Measurements from ENCODE around the gene NAPB.
A peak's percentile ranks its signal among the peaks of the same experiment; 100 is the strongest.

Gene NAPB

GRCh38 chr20:23362392-23363256 lies 58.7 kb downstream of the NAPB start:
- Histone ChIP-seq H3K4me3 (peak overlapping the region; percentile 75), H3K27me3 (ENCODE audit: low read depth) (no peaks in the 10 kb centered on the region), H3K4me1 (peaks cover 23% of the 10 kb centered on the region), H3K9me3 (no peaks in the 10 kb centered on the region), H3K36me3 (replicated peaks) (peaks cover 33% of the 10 kb centered on the region)
- in situ Hi-C loops (cut with MboI; ENCODE audit: low sequenced_read_pairs) = loop anchor here (25.0 kb wide), 1 partner anchor 1850 kb away; the partner anchor contains the start of gene NKX2-2
- DNase-seq (ENCODE audit: low spot score in 2 of 2) = peak in 1 of 2 experiments; percentile 34

GRCh38 chr20:23361476-23362391 lies 59.6 kb downstream of the NAPB start, which contains the start of gene GZF1:
Gene GZF1 (plus strand): TSS chr20:23362182. CDS start chr20:23364384, 2,202 bp downstream.
- Histone ChIP-seq H3K36me3 (replicated peaks) (peaks cover 26% of the 10 kb centered on the region), H3K27me3 (ENCODE audit: low read depth) (no peaks in the 10 kb centered on the region), H3K4me3 (peak within 1 kb of the TSS; percentile 75), H3K9me3 (no peaks in the 10 kb centered on the region), H3K4me1 (peaks cover 19% of the 10 kb centered on the region)
- peak; percentile 93 to 97 for DNase-seq (ENCODE audit: low spot score in 2 of 2)
- in situ Hi-C loops (cut with MboI; ENCODE audit: low sequenced_read_pairs) = loop anchor here (25.0 kb wide), 1 partner anchor 1849 kb away; the partner anchor contains the start of gene NKX2-2

GRCh38 chr20:23361119-23361475 lies 60.2 kb downstream of the NAPB start:
- no peaks in the 10 kb centered on the region for H3K27me3 ChIP-seq (ENCODE audit: low read depth)
- DNase-seq (ENCODE audit: low spot score in 2 of 2) = no peak
- H3K4me3 ChIP-seq = peak overlapping the region; percentile 73
- H3K36me3 ChIP-seq (replicated peaks) = peaks cover 21% of the 10 kb centered on the region
- H3K4me1 ChIP-seq = peaks cover 13% of the 10 kb centered on the region
- in situ Hi-C loops (cut with MboI; ENCODE audit: low sequenced_read_pairs) = loop anchor here (25.0 kb wide), 1 partner anchor 1849 kb away; the partner anchor contains the start of gene NKX2-2
- no peaks in the 10 kb centered on the region for H3K9me3 ChIP-seq

- H3K9me3 ChIP-seq = no peaks in the 10 kb centered on the region
- no peak for DNase-seq (ENCODE audit: low spot score in 2 of 2)
- H3K36me3 ChIP-seq (replicated peaks) = peaks cover 18% of the 10 kb centered on the region
- in situ Hi-C loops (cut with MboI; ENCODE audit: low sequenced_read_pairs) = loop anchor here (25.0 kb wide), 1 partner anchor 1848 kb away; the partner anchor contains the start of gene NKX2-2
- peaks cover 13% of the 10 kb centered on the region for H3K4me1 ChIP-seq
- no peak overlapping the region for H3K4me3 ChIP-seq
- H3K27me3 ChIP-seq (ENCODE audit: low read depth) = no peaks in the 10 kb centered on the region
Measured at GRCh38 chr20:23360531-23360930, 60.8 kb downstream of the NAPB start.

DNA sequence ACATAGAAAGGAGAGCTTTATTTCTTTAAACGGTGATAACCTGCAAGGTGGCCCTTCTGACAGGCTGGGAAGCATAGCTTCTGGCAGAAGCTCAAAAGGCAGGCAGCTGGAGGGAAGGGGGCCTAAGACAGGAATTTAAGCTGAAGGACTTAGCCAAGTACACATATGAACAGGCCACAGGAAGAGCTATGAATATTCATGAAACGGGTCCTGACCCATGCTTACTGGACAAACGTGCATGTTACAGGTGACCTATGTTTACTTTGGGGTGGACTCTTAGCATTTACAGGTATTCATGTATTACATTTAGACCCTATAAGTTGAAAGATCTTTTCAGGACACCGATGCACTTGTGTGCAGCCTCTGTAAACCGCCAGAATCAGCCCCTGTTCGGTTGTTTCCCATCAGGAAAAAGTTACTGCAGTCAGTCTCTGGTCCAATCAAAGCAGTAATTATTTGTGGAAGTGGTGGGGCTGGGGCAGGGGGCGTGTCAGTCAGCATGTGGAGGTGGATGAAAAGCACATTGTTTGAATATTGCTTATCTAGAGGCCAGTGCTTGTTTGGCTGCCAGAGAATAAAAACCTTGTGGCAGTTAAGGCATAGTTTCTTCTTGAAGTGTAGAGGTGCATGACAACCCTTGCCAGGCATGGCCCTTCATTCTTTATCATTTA lies 62.2 kb downstream of the NAPB start:
- Histone ChIP-seq H3K27me3 (ENCODE audit: low read depth) (no peaks in the 10 kb centered on the region), H3K9me3 (no peaks in the 10 kb centered on the region), H3K4me1 (peaks cover 13% of the 10 kb centered on the region), H3K4me3 (no peak overlapping the region), H3K36me3 (replicated peaks) (peaks cover 17% of the 10 kb centered on the region)
- in situ Hi-C loops (cut with MboI; ENCODE audit: low sequenced_read_pairs) = loop anchor here (25.0 kb wide), 1 partner anchor 1847 kb away; the partner anchor contains the start of gene NKX2-2
- no peak for DNase-seq (ENCODE audit: low spot score in 2 of 2)

DNA sequence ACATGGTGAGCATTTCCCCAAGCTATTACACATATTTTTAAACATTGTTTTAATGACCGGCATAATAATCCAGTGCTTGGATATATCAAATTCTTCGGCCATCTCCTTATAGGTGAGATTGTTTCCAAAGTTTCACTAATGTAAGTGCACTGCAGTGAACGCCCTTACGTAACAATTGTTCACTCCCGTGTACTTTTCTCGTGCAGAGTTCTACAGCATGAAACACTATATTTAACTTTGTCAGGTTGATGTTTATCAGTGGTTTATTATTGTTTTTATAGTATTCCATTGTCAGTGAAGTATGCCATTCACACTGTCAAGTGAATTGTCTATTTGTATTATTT lies 62.8 kb downstream of the NAPB start:
- H3K27me3 ChIP-seq (ENCODE audit: low read depth) = no peaks in the 10 kb centered on the region
- H3K9me3 ChIP-seq = no peaks in the 10 kb centered on the region
- peaks cover 10% of the 10 kb centered on the region for H3K4me1 ChIP-seq
- in situ Hi-C loops (cut with MboI; ENCODE audit: low sequenced_read_pairs) = loop anchor here (25.0 kb wide), 1 partner anchor 1846 kb away; the partner anchor contains the start of gene NKX2-2
- peak overlapping the region; percentile 18 for H3K4me3 ChIP-seq
- DNase-seq (ENCODE audit: low spot score in 2 of 2) = no peak
- H3K36me3 ChIP-seq (replicated peaks) = peaks cover 21% of the 10 kb centered on the region

- DNase-seq (ENCODE audit: low spot score in 2 of 2) = peak; percentile 96 to 100
- in situ Hi-C loops (cut with MboI; ENCODE audit: low sequenced_read_pairs) = loop anchor here (25.0 kb wide), 1 partner anchor 1846 kb away; the partner anchor contains the start of gene NKX2-2
Measured at GRCh38 chr20:23357767-23358562, 63.3 kb downstream of the NAPB start.

GRCh38 chr20:23356203-23356602 lies 65.1 kb downstream of the NAPB start:
- H3K4me1 ChIP-seq = peaks cover 13% of the 10 kb centered on the region
- no peaks in the 10 kb centered on the region for H3K9me3 ChIP-seq
- H3K36me3 ChIP-seq (replicated peaks) = peaks cover 21% of the 10 kb centered on the region
- in situ Hi-C loops (cut with MboI; ENCODE audit: low sequenced_read_pairs) = loop anchor here (25.0 kb wide), 1 partner anchor 1844 kb away; the partner anchor contains the start of gene NKX2-2
- DNase-seq (ENCODE audit: low spot score in 2 of 2) = no peak
- H3K4me3 ChIP-seq = no peak overlapping the region
- H3K27me3 ChIP-seq (ENCODE audit: low read depth) = no peaks in the 10 kb centered on the region

More at GRCh38 chr20:23357767-23358562, 63.3 kb downstream of the NAPB start:
- H3K36me3 ChIP-seq (replicated peaks) = peaks cover 21% of the 10 kb centered on the region
- H3K27me3 ChIP-seq (ENCODE audit: low read depth) = no peaks in the 10 kb centered on the region
- H3K4me3 ChIP-seq = peak overlapping the region; percentile 68
- H3K4me1 ChIP-seq = peaks cover 6% of the 10 kb centered on the region
- no peaks in the 10 kb centered on the region for H3K9me3 ChIP-seq

GRCh38 chr20:23350904-23351838 lies 70.1 kb downstream of the NAPB start:
- H3K4me3 ChIP-seq = peak overlapping the region; percentile 81
- DNase-seq (ENCODE audit: low spot score in 2 of 2) = peak; percentile 44 to 73
- peaks cover 7% of the 10 kb centered on the region; the same call in 1 of the 2 replicates for H3K4me1 ChIP-seq
- H3K9me3 ChIP-seq = no peaks in the 10 kb centered on the region
- H3K36me3 ChIP-seq (replicated peaks) = peaks cover 24% of the 10 kb centered on the region
- no peaks in the 10 kb centered on the region for H3K27me3 ChIP-seq (ENCODE audit: low read depth)
- in situ Hi-C loops (cut with MboI; ENCODE audit: low sequenced_read_pairs) = loop anchor here (25.0 kb wide), 1 partner anchor 1839 kb away; the partner anchor contains the start of gene NKX2-2

DNA sequence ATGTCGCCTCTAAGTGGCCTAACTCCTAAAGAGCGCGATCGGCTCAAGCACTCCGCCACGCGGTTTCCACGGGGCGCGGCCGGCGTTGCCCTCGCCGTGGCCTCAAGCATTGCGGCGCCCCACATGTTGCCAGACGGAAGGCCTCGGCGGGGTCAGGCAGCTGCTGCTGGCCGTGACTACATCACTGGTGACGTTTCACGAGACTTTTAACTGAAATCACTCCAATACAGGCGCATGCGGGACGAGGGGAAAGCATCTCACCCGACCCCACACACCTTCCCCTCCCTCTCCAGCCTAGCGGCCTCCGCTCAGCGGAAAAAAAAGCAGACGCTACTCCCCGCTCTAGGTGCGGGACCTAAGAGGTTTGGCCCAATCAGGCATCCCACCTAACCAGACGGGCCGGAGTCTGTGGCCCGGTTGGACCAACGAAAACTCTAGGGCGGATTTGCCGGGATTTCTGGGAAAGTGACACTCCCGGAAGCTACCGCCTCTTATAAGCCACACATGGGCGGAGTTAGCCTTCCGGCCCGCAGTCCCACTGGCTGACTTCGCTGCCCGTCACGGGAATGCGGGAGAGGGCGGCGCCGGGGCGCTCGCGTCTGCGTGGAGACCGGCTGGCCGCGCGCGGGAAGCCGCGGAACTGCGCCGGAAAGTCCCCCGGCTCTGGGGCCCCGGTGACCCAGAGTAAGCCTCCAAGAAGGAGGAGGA lies 70.9 kb downstream of the NAPB start, which contains the start of gene NXT1:
Gene NXT1, plus strand, starts transcription at position 596 of the 708 bp plus-strand sequence. CDS start 3,251 bp downstream, outside the sequence.
- Histone ChIP-seq H3K36me3 (replicated peaks) (peaks cover 20% of the 10 kb centered on the region), H3K27me3 (ENCODE audit: low read depth) (no peaks in the 10 kb centered on the region), H3K4me3 (peak within 1 kb of the TSS; percentile 81), H3K4me1 (peaks cover 7% of the 10 kb centered on the region; the same call in 1 of the 2 replicates), H3K9me3 (no peaks in the 10 kb centered on the region)
- peak; percentile 93 to 95 for DNase-seq (ENCODE audit: low spot score in 2 of 2)
- in situ Hi-C loops (cut with MboI; ENCODE audit: low sequenced_read_pairs) = loop anchor here (25.0 kb wide), 1 partner anchor 1838 kb away; the partner anchor contains the start of gene NKX2-2
